Stimulated activated CD4-positive, alpha-beta T cell treated with anti-CD3 and anti-CD28 coated beads, Interleukin-1b, Interleukin-23, amount 100 ng/mL, for 24 hours (primary cell): ENCODE results near the gene GIT2.
A peak's percentile ranks its signal among the peaks of the same experiment; 100 is the strongest.
"Not testable (repeated sequence)": the region's sequence is repeated elsewhere in the genome, so short reads cannot be mapped to it uniquely, and the experiment has no call there.

Source experiments
- DNase-seq, 4 experiments: peaks; one replicate each; pipeline ENCODE4 v3.0.0-alpha.2; 2020; ENCODE audit warnings: low read depth in 4 of 4, low spot score in 1 of 4

The GIT2 gene

GRCh38 chr12:109923038-109923437, 73.1 kb downstream of the GIT2 start:
- no peak for DNase-seq

- DNase-seq: no peak
These were observed 74.2 kb downstream of the GIT2 start for GRCh38 chr12:109921982-109922381.

- no peak for DNase-seq
These were observed 75.8 kb downstream of the GIT2 start for GRCh38 chr12:109920261-109920780.

- no peak for DNase-seq
These were observed 76.7 kb downstream of the GIT2 start for GRCh38 chr12:109919456-109919855.

- no peak for DNase-seq
These were observed 80.1 kb downstream of the GIT2 start for GRCh38 chr12:109916045-109916444.

GRCh38 chr12:109915171-109916040, 80.8 kb downstream of the GIT2 start:
- no peak for DNase-seq

GRCh38 chr12:109914461-109914860, 81.7 kb downstream of the GIT2 start:
- no peak for DNase-seq

- DNase-seq: no peak
These were observed 83.3 kb downstream of the GIT2 start for GRCh38 chr12:109912855-109913321.

GRCh38 chr12:109910969-109911348, 85.2 kb downstream of the GIT2 start:
- DNase-seq: no peak

GRCh38 chr12:109910254-109910968, 85.8 kb downstream of the GIT2 start:
- no peak for DNase-seq

GRCh38 chr12:109905301-109905700, 90.9 kb downstream of the GIT2 start:
- DNase-seq: no peak

GRCh38 chr12:109902891-109903418, 93.2 kb downstream of the GIT2 start:
- no peak for DNase-seq

GRCh38 chr12:109900752-109901580, 95.2 kb downstream of the GIT2 start:
- DNase-seq: peak in 1 of 4 experiments; percentile 5

- peak; percentile 47 to 59 (median 51) for DNase-seq
These were observed 96.1 kb downstream of the GIT2 start, which contains the start of gene TCHP for GRCh38 chr12:109899783-109900751. Gene TCHP, plus strand, starts transcription at chr12:109900274. Its CDS starts 2,753 bp downstream, at chr12:109903027.

GRCh38 chr12:109899345-109899744, 96.8 kb downstream of the GIT2 start:
- DNase-seq: not testable (repeated sequence)

GRCh38 chr12:109897029-109897428, 99.1 kb downstream of the GIT2 start:
- DNase-seq: no peak

- no peak for DNase-seq
These were observed 100.0 kb downstream of the GIT2 start for GRCh38 chr12:109896188-109896587.

GRCh38 chr12:109894939-109895338, 101.2 kb downstream of the GIT2 start:
- DNase-seq: no peak

GRCh38 chr12:109893261-109893995, 102.7 kb downstream of the GIT2 start:
- DNase-seq: no peak
